GM23338 (cell line): Measurements from ENCODE around the gene THUMPD3.

Experiments used
- CREB1 ChIP-seq: fragments of 250-450 bp; sonication (Bioruptor Pico); IDR thresholded peaks from 2 replicates; pipeline ENCODE4 v1.5.0; 2020; ENCODE audit warnings: low read depth, mild to moderate bottlenecking, moderate library complexity
- CTCF ChIP-seq, 2 experiments: fragments of 200-600 bp in 1 of 2; sonication (generic) in 1 of 2; conservative IDR thresholded peaks; 2 replicates each; pipeline versions ENCODE4 v1.5.1 to v1.6.1; 2016 to 2017; ENCODE audit warnings: antibody characterized with exemption in 2 of 2, low read depth in 2 of 2, mild to moderate bottlenecking in 2 of 2, moderate library complexity in 1 of 2
- EZH2 ChIP-seq: fragments of 200-600 bp; sonication (generic); IDR thresholded peaks from one replicate; pipeline ENCODE4 v1.8.0; 2017; ENCODE audit warnings: antibody characterized with exemption, mild to moderate bottlenecking, low read depth; ENCODE audit not compliant: unreplicated experiment
- EZH2phosphoT487 ChIP-seq: fragments of 200-600 bp; sonication (generic); IDR thresholded peaks from one replicate; pipeline ENCODE4 v1.8.1; 2018; ENCODE audit warnings: antibody characterized with exemption; ENCODE audit not compliant: unreplicated experiment
- JUNB ChIP-seq: IDR thresholded peaks from one replicate; pipeline ENCODE4 v1.6.1; 2016; ENCODE audit warnings: antibody characterized with exemption; ENCODE audit not compliant: unreplicated experiment
- NANOG ChIP-seq: IDR thresholded peaks from 2 replicates; pipeline ENCODE4 v1.6.1; 2016; ENCODE audit warnings: antibody characterized with exemption, borderline replicate concordance
- POLR2AphosphoS5 ChIP-seq: IDR thresholded peaks from 2 replicates; pipeline ENCODE4 v1.6.1; 2016; ENCODE audit warnings: antibody characterized with exemption, low read depth
- REST ChIP-seq: IDR thresholded peaks from one replicate; pipeline ENCODE4 v1.6.1; 2018; ENCODE audit warnings: antibody characterized with exemption; ENCODE audit not compliant: unreplicated experiment
- ZNF114 ChIP-seq: fragments of 250-450 bp; sonication (Bioruptor Pico); IDR thresholded peaks from 2 replicates; pipeline ENCODE4 v1.5.0; 2020; ENCODE audit warnings: mild to moderate bottlenecking, moderate library complexity

- no peak for TF ChIP-seq NANOG
- no peak for TF ChIP-seq CTCF (conservative IDR thresholded peaks at IDR 0.05; ENCODE audit: low read depth in 2 of 2)
- no peak for TF ChIP-seq POLR2AphosphoS5
- TF ChIP-seq EZH2phosphoT487 = no peak
- TF ChIP-seq EZH2 = no peak
- no peak for TF ChIP-seq JUNB
- TF ChIP-seq CREB1 = no peak
- TF ChIP-seq ZNF114 (CRISPR knock-in tag) = no peak
- no peak for TF ChIP-seq REST
Measured at GRCh38 chr3:9380014-9380413, 17.2 kb downstream of the THUMPD3 start.
